Thyroid gland (tissue), 4 donors: Measurements from ENCODE around the gene SLC38A3.

Experiments used
- CTCF ChIP-seq, 6 experiments: fragments of 200-600 bp in 3 of 6; fragments of 450-650 bp in 3 of 6; sonication (generic) in 3 of 6; IDR thresholded peaks; one replicate each; pipeline ENCODE4 v1.5.1; 2016 to 2019; ENCODE audit warnings: antibody characterized with exemption in 6 of 6, mild to moderate bottlenecking in 2 of 6, inconsistent platforms in 1 of 6, moderate library complexity in 1 of 6
- POLR2A ChIP-seq, 2 donors: fragments of 450-650 bp; IDR thresholded peaks; one replicate each; pipeline ENCODE4 v1.6.1; 2017; ENCODE audit warnings: antibody characterized with exemption in 2 of 2, mild to moderate bottlenecking in 2 of 2, moderate library complexity in 1 of 2

- no peak for TF ChIP-seq CTCF (IDR thresholded peaks at IDR 0.05)
- no peak for TF ChIP-seq POLR2A (IDR thresholded peaks at IDR 0.05)
Measured at GRCh38 chr3:50231581-50231980, 26.5 kb downstream of the SLC38A3 start.
